Effector memory CD8-positive, alpha-beta T cell (primary cell): ENCODE data around the gene SLC5A1.
A peak's percentile ranks its signal among the peaks of the same experiment; 100 is the strongest.
"Not testable (repeated sequence)": the region's sequence is repeated elsewhere in the genome, so short reads cannot be mapped to it uniquely, and the experiment has no call there.

Source experiments
- ATAC-seq: fragments of 150-1000 bp; cut with Tn5 transposase; replicated peaks from 2 replicates; pipeline ENCODE4 v1.10.0; 2021; ENCODE audit warnings: mild to moderate bottlenecking, moderate library complexity
- DNase-seq, 3 experiments: peaks; one replicate each; pipeline ENCODE4 v3.0.0; 2021
- H3K27ac Mint-ChIP-seq, 2 donors: one replicate each; pipeline ENCODE4 v1.8.0; 2022; ENCODE audit warnings: mild to moderate bottlenecking in 2 of 2, mixed read lengths in 2 of 2, moderate library complexity in 2 of 2
- H3K27me3 Mint-ChIP-seq, 2 donors: one replicate each; pipeline ENCODE4 v1.8.0; 2022; ENCODE audit warnings: mixed read lengths in 2 of 2
- H3K36me3 Mint-ChIP-seq: one replicate; pipeline ENCODE4 v1.8.0; 2022; ENCODE audit warnings: mild to moderate bottlenecking, moderate library complexity, mixed read lengths; ENCODE audit not compliant: insufficient read depth
- H3K4me1 Mint-ChIP-seq, 2 donors: one replicate each; pipeline ENCODE4 v1.8.0; 2022; ENCODE audit warnings: low read depth in 2 of 2, mixed read lengths in 2 of 2
- H3K4me3 Mint-ChIP-seq, 2 donors: one replicate each; pipeline ENCODE4 v1.8.0; 2022; ENCODE audit warnings: mild to moderate bottlenecking in 2 of 2, mixed read lengths in 2 of 2, moderate library complexity in 2 of 2
- H3K9me3 Mint-ChIP-seq, 2 donors: one replicate each; pipeline ENCODE4 v1.8.0; 2022; ENCODE audit warnings: mixed read lengths in 2 of 2

Gene SLC5A1

DNA sequence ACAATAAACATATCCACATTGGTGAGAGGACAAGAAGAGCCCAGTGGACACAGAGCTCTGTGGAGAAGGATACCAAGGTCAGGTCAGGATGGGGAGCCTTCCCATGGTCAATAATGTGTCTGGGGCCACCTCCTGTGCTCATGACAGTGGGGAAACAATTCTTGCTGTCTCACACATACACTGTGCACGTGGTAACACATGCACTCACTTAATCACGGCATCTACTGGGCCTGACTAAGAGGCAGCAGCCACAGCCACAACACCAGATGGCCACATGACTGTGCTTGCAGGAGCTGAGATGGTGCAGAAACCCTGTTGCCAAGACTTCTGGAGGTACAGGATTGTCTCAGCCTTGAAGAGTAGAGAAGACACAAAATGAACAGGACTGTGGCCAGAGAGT, 87.4 kb downstream of the SLC5A1 start:
- H3K4me1 Mint-ChIP-seq = peaks cover 0 to 2% of the 10 kb centered on the region in 2 donors
- H3K9me3 Mint-ChIP-seq = no peaks in the 10 kb centered on the region
- H3K27ac Mint-ChIP-seq = no peak overlapping the region
- no peak overlapping the region for H3K4me3 Mint-ChIP-seq
- no peak for ATAC-seq
- H3K36me3 Mint-ChIP-seq = no peaks in the 10 kb centered on the region
- H3K27me3 Mint-ChIP-seq = peaks cover 0 to 23% of the 10 kb centered on the region in 2 donors
- DNase-seq = no peak

- peaks cover 0 to 2% of the 10 kb centered on the region in 2 donors for H3K4me1 Mint-ChIP-seq
- H3K36me3 Mint-ChIP-seq = no peaks in the 10 kb centered on the region
- DNase-seq (no peak), ATAC-seq (no peak)
- H3K27me3 Mint-ChIP-seq = peaks cover 0 to 23% of the 10 kb centered on the region in 2 donors
- H3K27ac Mint-ChIP-seq = peak overlapping the region in 1 of 2 donors; percentile 6
- H3K4me3 Mint-ChIP-seq = no peak overlapping the region
- H3K9me3 Mint-ChIP-seq = no peaks in the 10 kb centered on the region
Measured at GRCh38 chr22:32132126-32132525, 89.1 kb downstream of the SLC5A1 start.

DNA sequence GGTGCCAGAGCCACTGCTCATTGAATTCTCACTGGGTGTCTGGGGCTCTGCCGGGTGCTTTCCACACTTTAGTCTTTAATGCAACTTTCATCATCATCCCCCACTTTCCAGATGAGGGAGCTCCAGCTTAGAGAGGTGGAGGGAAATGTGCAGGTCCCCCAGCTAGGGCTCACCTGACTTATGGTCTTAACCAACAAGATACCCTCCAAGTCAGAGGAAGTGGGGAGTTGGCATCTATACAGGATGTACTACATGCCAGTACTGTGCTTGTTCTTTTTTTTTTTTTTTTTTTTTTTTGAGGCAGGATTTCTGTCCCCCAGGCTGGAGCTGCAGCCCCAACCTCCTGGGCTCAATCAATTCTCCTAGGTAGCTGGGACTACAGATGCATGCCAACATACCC, 89.7 kb downstream of the SLC5A1 start:
- no peak for ATAC-seq
- no peaks in the 10 kb centered on the region for H3K9me3 Mint-ChIP-seq
- peak overlapping the region in 1 of 2 donors; percentile 6 for H3K27ac Mint-ChIP-seq
- peaks cover 6 to 8% of the 10 kb centered on the region in 2 donors for H3K4me1 Mint-ChIP-seq
- peaks cover 0 to 23% of the 10 kb centered on the region in 2 donors for H3K27me3 Mint-ChIP-seq
- no peak overlapping the region for H3K4me3 Mint-ChIP-seq
- no peak for DNase-seq
- H3K36me3 Mint-ChIP-seq = peaks cover 3% of the 10 kb centered on the region

DNA sequence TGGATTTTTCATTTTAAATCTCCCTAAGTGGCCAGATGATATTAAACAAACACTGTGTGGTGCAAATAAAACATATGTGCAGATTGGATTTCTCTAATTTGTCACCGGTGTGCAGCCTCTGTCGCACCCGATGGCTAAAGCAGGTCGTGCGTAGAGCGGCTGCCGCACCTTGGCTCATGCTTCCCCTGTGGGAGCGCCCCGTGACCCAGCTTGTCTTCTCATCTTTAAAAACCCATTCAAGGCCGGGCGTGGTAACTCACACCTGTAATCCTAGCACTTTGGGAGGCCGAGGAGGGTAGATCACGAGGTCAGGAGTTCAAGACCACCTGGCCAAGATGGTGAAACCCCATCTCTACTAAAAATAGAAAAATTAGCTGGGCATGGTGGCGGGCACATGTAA, 91.7 kb downstream of the SLC5A1 start:
- H3K27ac Mint-ChIP-seq, H3K36me3 Mint-ChIP-seq, H3K9me3 Mint-ChIP-seq, H3K4me3 Mint-ChIP-seq, ATAC-seq, DNase-seq: not testable (repeated sequence)
- Mint-ChIP-seq H3K4me1 (peaks cover 11 to 13% of the 10 kb centered on the region in 2 donors), H3K27me3 (peaks cover 0 to 14% of the 10 kb centered on the region in 2 donors)

GRCh38 chr22:32135958-32136357, 92.9 kb downstream of the SLC5A1 start:
- peaks cover 11 to 13% of the 10 kb centered on the region in 2 donors for H3K4me1 Mint-ChIP-seq
- not testable (repeated sequence) for DNase-seq, H3K9me3 Mint-ChIP-seq, ATAC-seq, H3K4me3 Mint-ChIP-seq, H3K36me3 Mint-ChIP-seq, H3K27ac Mint-ChIP-seq, H3K27me3 Mint-ChIP-seq

DNA sequence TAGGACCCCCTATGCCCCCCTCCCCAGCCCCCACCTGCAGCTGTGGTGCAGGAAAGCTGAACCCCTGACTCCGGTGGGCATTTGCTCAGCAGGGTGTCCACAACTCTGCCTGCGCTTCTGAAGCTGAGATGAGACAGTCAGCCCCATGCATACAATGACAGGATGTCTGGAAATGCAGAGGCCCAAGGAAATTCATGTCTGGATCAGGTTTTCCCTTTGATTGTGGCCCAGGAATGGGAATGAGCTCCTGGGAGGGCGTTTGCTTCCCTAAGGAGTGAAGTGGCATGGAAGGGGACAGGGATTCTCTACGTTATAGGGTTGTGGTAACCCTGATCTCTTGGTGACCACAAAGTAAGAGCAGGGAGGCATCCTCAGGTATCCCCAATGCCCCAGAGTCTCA, 93.8 kb downstream of the SLC5A1 start:
- H3K27ac Mint-ChIP-seq, H3K36me3 Mint-ChIP-seq, ATAC-seq, H3K27me3 Mint-ChIP-seq, H3K9me3 Mint-ChIP-seq, DNase-seq, H3K4me3 Mint-ChIP-seq: not testable (repeated sequence)
- peaks cover 13 to 15% of the 10 kb centered on the region in 2 donors for H3K4me1 Mint-ChIP-seq

- ATAC-seq (peak; percentile 84), DNase-seq (peak; percentile 41 to 52 (median 47))
- H3K27me3 Mint-ChIP-seq, H3K36me3 Mint-ChIP-seq, H3K9me3 Mint-ChIP-seq: not testable (repeated sequence)
- peaks cover 19 to 20% of the 10 kb centered on the region in 2 donors for H3K4me1 Mint-ChIP-seq
- H3K27ac Mint-ChIP-seq = peak overlapping the region; percentile 85 to 96
- peak overlapping the region; percentile 85 to 90 for H3K4me3 Mint-ChIP-seq
Measured at GRCh38 chr22:32137731-32138324, 94.8 kb downstream of the SLC5A1 start.

- H3K4me1 Mint-ChIP-seq = peaks cover 20 to 21% of the 10 kb centered on the region in 2 donors
- not testable (repeated sequence) for H3K9me3 Mint-ChIP-seq, H3K36me3 Mint-ChIP-seq, ATAC-seq, H3K27me3 Mint-ChIP-seq, DNase-seq
- H3K4me3 Mint-ChIP-seq = peak overlapping the region; percentile 85 to 90
- peak overlapping the region; percentile 85 to 96 for H3K27ac Mint-ChIP-seq
Measured at GRCh38 chr22:32138576-32138975, 95.5 kb downstream of the SLC5A1 start.

- not testable (repeated sequence) for H3K36me3 Mint-ChIP-seq, H3K27me3 Mint-ChIP-seq, H3K9me3 Mint-ChIP-seq, H3K27ac Mint-ChIP-seq, H3K4me3 Mint-ChIP-seq, DNase-seq
- peak; percentile 41 for ATAC-seq
- H3K4me1 Mint-ChIP-seq = peaks cover 25 to 28% of the 10 kb centered on the region in 2 donors
Measured at GRCh38 chr22:32140688-32141087, 97.6 kb downstream of the SLC5A1 start.

GRCh38 chr22:32142600-32142999, 99.5 kb downstream of the SLC5A1 start:
- Mint-ChIP-seq H3K36me3 (peaks cover 7% of the 10 kb centered on the region), H3K4me1 (peaks cover 21 to 23% of the 10 kb centered on the region in 2 donors), H3K4me3 (no peak overlapping the region), H3K27me3 (no peaks in the 10 kb centered on the region), H3K9me3 (peaks cover 4 to 9% of the 10 kb centered on the region in 2 donors), H3K27ac (peak overlapping the region; percentile 59 to 61)
- DNase-seq (no peak), ATAC-seq (no peak)

DNA sequence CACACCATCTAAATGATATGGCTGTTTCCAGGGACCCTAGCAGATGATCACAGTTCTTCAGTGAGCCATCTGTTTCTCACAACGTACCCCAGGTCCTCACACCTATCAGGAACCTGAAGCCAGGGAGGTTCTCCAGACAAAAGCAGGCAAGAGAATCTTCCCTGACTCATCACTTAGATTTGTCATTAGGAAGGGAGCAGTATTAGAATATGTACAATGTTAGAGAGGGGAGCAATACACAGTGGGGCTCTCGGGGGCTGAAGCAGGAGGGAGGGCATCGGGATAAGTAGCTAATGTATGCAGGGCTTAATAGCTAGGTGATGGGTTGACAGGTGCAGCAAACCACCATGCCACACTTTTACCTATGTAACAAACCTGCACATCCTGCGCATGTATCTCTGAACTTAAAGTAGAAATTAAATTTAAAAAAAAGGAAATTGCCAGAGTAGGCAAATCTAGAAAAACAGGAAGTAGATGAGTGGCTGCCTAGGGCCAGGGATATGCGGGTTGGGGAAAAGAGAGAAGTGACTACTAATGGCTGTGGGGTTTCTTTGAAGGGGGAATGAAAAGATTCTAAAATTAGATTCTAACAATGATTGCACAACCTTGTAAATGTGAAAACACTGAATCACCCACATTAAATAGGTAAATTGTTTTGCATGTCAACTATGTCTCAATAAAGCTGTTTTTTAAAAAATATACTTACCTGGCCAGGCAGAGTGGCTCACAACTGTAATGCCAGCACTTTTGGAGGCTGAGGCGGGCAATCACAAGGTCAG, 101.6 kb downstream of the SLC5A1 start:
- no peaks in the 10 kb centered on the region for H3K36me3 Mint-ChIP-seq
- ATAC-seq (peak; percentile 58), DNase-seq (no peak)
- H3K27ac Mint-ChIP-seq = peak overlapping the region in 1 of 2 donors; percentile 59
- peaks cover 0 to 11% of the 10 kb centered on the region in 2 donors for H3K27me3 Mint-ChIP-seq
- H3K4me1 Mint-ChIP-seq = peaks cover 14 to 17% of the 10 kb centered on the region in 2 donors
- peaks cover 4 to 11% of the 10 kb centered on the region in 2 donors for H3K9me3 Mint-ChIP-seq
- no peak overlapping the region for H3K4me3 Mint-ChIP-seq

GRCh38 chr22:32147128-32147527, 104.1 kb downstream of the SLC5A1 start:
- not testable (repeated sequence) for H3K36me3 Mint-ChIP-seq, ATAC-seq, H3K27ac Mint-ChIP-seq, DNase-seq, H3K4me3 Mint-ChIP-seq
- Mint-ChIP-seq H3K27me3 (peaks cover 0 to 11% of the 10 kb centered on the region in 2 donors), H3K9me3 (peaks cover 4 to 11% of the 10 kb centered on the region in 2 donors), H3K4me1 (peaks cover 13 to 16% of the 10 kb centered on the region in 2 donors)

- H3K4me1 Mint-ChIP-seq = peaks cover 15 to 16% of the 10 kb centered on the region in 2 donors
- H3K27me3 Mint-ChIP-seq = peaks cover 0 to 11% of the 10 kb centered on the region in 2 donors
- H3K9me3 Mint-ChIP-seq = peaks cover 4 to 11% of the 10 kb centered on the region in 2 donors
- not testable (repeated sequence) for H3K27ac Mint-ChIP-seq, DNase-seq, ATAC-seq, H3K36me3 Mint-ChIP-seq, H3K4me3 Mint-ChIP-seq
Measured at GRCh38 chr22:32148372-32148771, 105.3 kb downstream of the SLC5A1 start.

GRCh38 chr22:32150647-32151046, 107.6 kb downstream of the SLC5A1 start:
- Mint-ChIP-seq H3K4me1 (peaks cover 9 to 10% of the 10 kb centered on the region in 2 donors), H3K9me3 (peaks cover 4 to 11% of the 10 kb centered on the region in 2 donors), H3K27me3 (peaks cover 5 to 11% of the 10 kb centered on the region in 2 donors)
- not testable (repeated sequence) for H3K4me3 Mint-ChIP-seq, DNase-seq, H3K27ac Mint-ChIP-seq, H3K36me3 Mint-ChIP-seq, ATAC-seq
